Esophagus muscularis mucosa (tissue), 4 donors: ENCODE results near the gene GALNT14.

Experiments used
- EP300 ChIP-seq: sonication (generic); formaldehyde crosslinking; IDR thresholded peaks from one replicate; pipeline ENCODE4 v1.6.1; 2017; ENCODE audit warnings: antibody characterized with exemption
- POLR2A ChIP-seq: fragments of 450-650 bp; IDR thresholded peaks from one replicate; pipeline ENCODE4 v1.6.1; 2017; ENCODE audit warnings: antibody characterized with exemption, moderate library complexity, mild to moderate bottlenecking, low read depth
- POLR2AphosphoS5 ChIP-seq, 2 donors: sonication (generic); formaldehyde crosslinking; IDR thresholded peaks; one replicate each; pipeline ENCODE4 v1.6.1; 2017; ENCODE audit warnings: antibody characterized with exemption in 2 of 2
- TF ChIP-seq, protein P1 (sequence below), 3 experiments: fragments of 200-600 bp in 2 of 3; fragments of 450-650 bp in 1 of 3; sonication (generic) in 2 of 3; IDR thresholded peaks; one replicate each; pipeline ENCODE4 v1.5.1; 2017 to 2019; ENCODE audit warnings: antibody characterized with exemption in 3 of 3, mild to moderate bottlenecking in 2 of 3, moderate library complexity in 1 of 3

DNA sequence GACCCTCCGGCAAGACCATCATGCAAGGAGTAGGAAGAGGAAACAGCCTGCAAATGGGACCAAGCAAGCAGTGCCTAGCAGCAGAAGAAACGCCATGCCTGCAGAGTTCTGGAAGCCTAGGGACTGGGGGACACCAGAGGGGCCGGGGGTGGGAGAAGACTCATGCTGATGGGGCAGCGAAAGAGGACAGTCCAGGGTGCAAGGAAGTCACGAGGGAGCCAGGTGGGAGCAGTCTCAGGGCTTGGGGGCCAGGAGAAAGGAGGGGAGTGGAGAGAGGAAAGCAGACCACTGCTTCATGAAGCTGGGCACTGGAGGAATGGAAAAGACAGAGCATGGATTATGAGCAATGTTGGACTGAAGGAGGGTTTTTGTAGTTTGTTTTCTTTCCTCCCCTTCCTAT lies 211.6 kb downstream of the GALNT14 start:
- TF ChIP-seq POLR2AphosphoS5 (IDR thresholded peaks at IDR 0.05) (no peak), POLR2A (no peak), EP300 (no peak)
- TF ChIP-seq, protein P1, sequence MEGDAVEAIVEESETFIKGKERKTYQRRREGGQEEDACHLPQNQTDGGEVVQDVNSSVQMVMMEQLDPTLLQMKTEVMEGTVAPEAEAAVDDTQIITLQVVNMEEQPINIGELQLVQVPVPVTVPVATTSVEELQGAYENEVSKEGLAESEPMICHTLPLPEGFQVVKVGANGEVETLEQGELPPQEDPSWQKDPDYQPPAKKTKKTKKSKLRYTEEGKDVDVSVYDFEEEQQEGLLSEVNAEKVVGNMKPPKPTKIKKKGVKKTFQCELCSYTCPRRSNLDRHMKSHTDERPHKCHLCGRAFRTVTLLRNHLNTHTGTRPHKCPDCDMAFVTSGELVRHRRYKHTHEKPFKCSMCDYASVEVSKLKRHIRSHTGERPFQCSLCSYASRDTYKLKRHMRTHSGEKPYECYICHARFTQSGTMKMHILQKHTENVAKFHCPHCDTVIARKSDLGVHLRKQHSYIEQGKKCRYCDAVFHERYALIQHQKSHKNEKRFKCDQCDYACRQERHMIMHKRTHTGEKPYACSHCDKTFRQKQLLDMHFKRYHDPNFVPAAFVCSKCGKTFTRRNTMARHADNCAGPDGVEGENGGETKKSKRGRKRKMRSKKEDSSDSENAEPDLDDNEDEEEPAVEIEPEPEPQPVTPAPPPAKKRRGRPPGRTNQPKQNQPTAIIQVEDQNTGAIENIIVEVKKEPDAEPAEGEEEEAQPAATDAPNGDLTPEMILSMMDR (IDR thresholded peaks at IDR 0.05), result no peak
